Hepatocyte (in vitro differentiated cells): ENCODE measurements around the gene ARHGAP18. TPM values are rescaled to one million over a fixed set of nuclear protein-coding genes. Genes with fewer than 3 reads are reported as not detected.
A peak's percentile ranks its signal among the peaks of the same experiment; 100 is the strongest.

ENCODE experiments used
- DNase-seq: peaks from one replicate; pipeline ENCODE4 v3.0.0-alpha.2; 2016; ENCODE audit warnings: low spot score
- H2AFZ ChIP-seq: fragments of 200-600 bp; sonication (generic); 2 replicates; pipeline ENCODE4 v1.6.0; 2016; ENCODE audit warnings: antibody characterized with exemption, mild to moderate bottlenecking
- H3K27ac ChIP-seq: fragments of 200-600 bp; sonication (generic); 2 replicates; pipeline ENCODE4 v1.5.1; 2016; ENCODE audit warnings: mild to moderate bottlenecking
- H3K27me3 ChIP-seq: fragments of 200-600 bp; sonication (generic); 2 replicates; pipeline ENCODE4 v1.6.1; 2016
- H3K36me3 ChIP-seq: fragments of 200-600 bp; sonication (generic); replicated peaks from 2 replicates; pipeline ENCODE4 v1.5.1; 2016; ENCODE audit warnings: low read depth; ENCODE audit not compliant: insufficient read depth
- H3K4me1 ChIP-seq: fragments of 200-600 bp; sonication (generic); 2 replicates; pipeline ENCODE4 v1.5.1; 2016; ENCODE audit warnings: mild to moderate bottlenecking, moderate library complexity; ENCODE audit not compliant: insufficient read depth
- H3K4me2 ChIP-seq: fragments of 200-600 bp; sonication (generic); 2 replicates; pipeline ENCODE4 v1.6.0; 2016
- H3K4me3 ChIP-seq: fragments of 200-600 bp; sonication (generic); 2 replicates; pipeline ENCODE4 v1.5.1; 2016; ENCODE audit warnings: mild to moderate bottlenecking
- H3K79me2 ChIP-seq: fragments of 200-600 bp; sonication (generic); 2 replicates; pipeline ENCODE4 v1.6.0; 2017; ENCODE audit warnings: mild to moderate bottlenecking
- H3K9me2 ChIP-seq: fragments of 200-600 bp; sonication (generic); replicated peaks from 2 replicates; pipeline ENCODE4 v1.6.0; 2017; ENCODE audit warnings: mild to moderate bottlenecking; ENCODE audit not compliant: insufficient read depth
- H3K9me3 ChIP-seq: fragments of 200-600 bp; sonication (generic); 2 replicates; pipeline ENCODE4 v1.5.1; 2016; ENCODE audit warnings: low read depth, mild to moderate bottlenecking
- H4K20me1 ChIP-seq: fragments of 200-600 bp; sonication (generic); 2 replicates; pipeline ENCODE4 v1.6.0; 2016; ENCODE audit warnings: mild to moderate bottlenecking; ENCODE audit not compliant: insufficient read depth, poor library complexity, severe bottlenecking
- EZH2 ChIP-seq: fragments of 200-600 bp; sonication (generic); IDR thresholded peaks from 2 replicates; pipeline ENCODE4 v1.6.1; 2016; ENCODE audit warnings: antibody characterized with exemption, mild to moderate bottlenecking, borderline replicate concordance
- EZH2phosphoT487 ChIP-seq: fragments of 200-600 bp; sonication (generic); IDR thresholded peaks from one replicate; pipeline ENCODE4 v1.6.1; 2018; ENCODE audit warnings: antibody characterized with exemption, mild to moderate bottlenecking, low read depth, moderate library complexity; ENCODE audit not compliant: unreplicated experiment, severe bottlenecking
- WGBS: methylation state at CpG from one replicate; pipeline ENCODE4 v1.1.6; 2016; ENCODE audit warnings: low lambda C conversion rate; ENCODE audit errors: missing lambda C conversion rate; 5-methylcytosine and 5-hydroxymethylcytosine counted together
- polyA plus RNA-seq: library from polyadenylated mRNA; unstranded; fragments of >200 nt; fragmentation: Nextera tagmentation; extraction: Ambion mirVana; gene quantifications from 2 replicates; pipeline ENCODE4 v1.2.1, GENCODE V29; 2016
- total RNA-seq: library from RNA; depleted of rRNA; stranded (reverse); fragments of >200 nt; gene quantifications from 2 replicates; pipeline ENCODE4 v1.2.3, GENCODE V29; 2014
- TF ChIP-seq, protein P1 (sequence below): fragments of 200-600 bp; sonication (generic); IDR thresholded peaks from 2 replicates; pipeline ENCODE4 v1.5.1; 2016; ENCODE audit warnings: antibody characterized with exemption, mild to moderate bottlenecking; ENCODE audit not compliant: poor library complexity

ARHGAP18 gene
- total and polyA plus RNA-seq, 2 experiments from 2014 or later = 14.7 to 34.8 TPM

DNA sequence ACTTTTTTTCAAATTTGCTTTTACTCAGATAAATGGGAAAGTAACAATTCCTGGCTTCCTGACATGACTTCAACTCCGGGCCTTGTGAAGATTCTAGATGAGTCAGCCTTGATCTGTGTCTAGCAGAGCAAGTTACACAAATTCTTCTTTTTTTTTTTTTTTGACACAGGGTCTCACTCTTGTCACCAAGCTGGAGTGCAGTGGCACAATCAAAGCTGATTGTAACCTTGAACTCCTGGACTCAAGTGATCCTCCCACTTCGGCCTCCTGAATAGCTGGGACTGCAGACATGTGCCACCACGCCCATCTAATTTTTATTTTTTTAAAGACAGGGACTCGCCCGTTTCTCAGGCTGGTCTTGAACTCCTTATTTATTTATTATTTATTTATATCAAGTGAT lies 7.3 kb upstream of the ARHGAP18 start:
- Histone ChIP-seq H3K9me3 (no peaks in the 10 kb centered on the region), H3K27me3 (no peaks in the 10 kb centered on the region), H3K79me2 (no peaks in the 10 kb centered on the region), H3K4me1 (no peaks in the 10 kb centered on the region), H4K20me1 (no peaks in the 10 kb centered on the region), H2AFZ (no peak overlapping the region), H3K4me3 (no peak overlapping the region), H3K9me2 (no peaks in the 10 kb centered on the region), H3K4me2 (no peak overlapping the region), H3K27ac (no peak overlapping the region), H3K36me3 (no peaks in the 10 kb centered on the region)
- TF ChIP-seq EZH2 (no peak), EZH2phosphoT487 (no peak)
- TF ChIP-seq, protein P1, sequence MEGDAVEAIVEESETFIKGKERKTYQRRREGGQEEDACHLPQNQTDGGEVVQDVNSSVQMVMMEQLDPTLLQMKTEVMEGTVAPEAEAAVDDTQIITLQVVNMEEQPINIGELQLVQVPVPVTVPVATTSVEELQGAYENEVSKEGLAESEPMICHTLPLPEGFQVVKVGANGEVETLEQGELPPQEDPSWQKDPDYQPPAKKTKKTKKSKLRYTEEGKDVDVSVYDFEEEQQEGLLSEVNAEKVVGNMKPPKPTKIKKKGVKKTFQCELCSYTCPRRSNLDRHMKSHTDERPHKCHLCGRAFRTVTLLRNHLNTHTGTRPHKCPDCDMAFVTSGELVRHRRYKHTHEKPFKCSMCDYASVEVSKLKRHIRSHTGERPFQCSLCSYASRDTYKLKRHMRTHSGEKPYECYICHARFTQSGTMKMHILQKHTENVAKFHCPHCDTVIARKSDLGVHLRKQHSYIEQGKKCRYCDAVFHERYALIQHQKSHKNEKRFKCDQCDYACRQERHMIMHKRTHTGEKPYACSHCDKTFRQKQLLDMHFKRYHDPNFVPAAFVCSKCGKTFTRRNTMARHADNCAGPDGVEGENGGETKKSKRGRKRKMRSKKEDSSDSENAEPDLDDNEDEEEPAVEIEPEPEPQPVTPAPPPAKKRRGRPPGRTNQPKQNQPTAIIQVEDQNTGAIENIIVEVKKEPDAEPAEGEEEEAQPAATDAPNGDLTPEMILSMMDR = no peak
- 76% methylated on average over 5 of the region's 5 CpGs for WGBS
- peak; percentile 13 for DNase-seq

DNA sequence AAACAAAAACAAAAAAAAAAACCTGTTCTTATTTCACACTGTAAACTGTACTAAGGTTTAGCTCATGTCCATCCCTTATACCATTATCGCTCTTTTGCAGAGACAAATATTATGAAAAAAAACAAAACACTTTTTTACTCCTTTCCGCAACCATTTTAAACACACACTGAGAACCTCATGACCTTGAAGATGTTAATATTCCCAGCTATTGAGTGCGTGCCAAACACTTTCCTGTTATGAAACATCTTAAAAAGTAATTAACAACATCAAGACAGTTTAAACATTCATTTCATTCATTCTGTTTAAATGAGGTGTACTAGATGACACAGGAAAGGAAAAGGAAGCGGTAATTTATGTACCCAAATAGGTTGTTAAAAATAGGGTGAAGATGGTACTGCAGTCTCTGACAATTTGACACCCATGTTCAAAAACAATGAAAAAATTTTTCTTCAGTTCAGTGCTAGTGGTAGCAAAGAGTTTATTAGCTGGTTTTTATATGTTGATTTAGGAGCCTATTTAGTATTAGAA lies 3.9 kb upstream of the ARHGAP18 start:
- no peaks in the 10 kb centered on the region for H3K9me2 ChIP-seq
- no peak for DNase-seq
- no peaks in the 10 kb centered on the region for H3K9me3 ChIP-seq
- H3K4me3 ChIP-seq = no peak overlapping the region
- H3K36me3 ChIP-seq = no peaks in the 10 kb centered on the region
- H4K20me1 ChIP-seq = no peaks in the 10 kb centered on the region
- TF ChIP-seq, protein P1 = no peak
- H3K27me3 ChIP-seq = no peaks in the 10 kb centered on the region
- no peak overlapping the region for H3K4me2 ChIP-seq
- H3K4me1 ChIP-seq = no peaks in the 10 kb centered on the region
- no peaks in the 10 kb centered on the region for H3K79me2 ChIP-seq
- 98% methylated on average over 4 of the region's 4 CpGs for WGBS
- H3K27ac ChIP-seq = no peak overlapping the region
- H2AFZ ChIP-seq = no peak overlapping the region

DNA sequence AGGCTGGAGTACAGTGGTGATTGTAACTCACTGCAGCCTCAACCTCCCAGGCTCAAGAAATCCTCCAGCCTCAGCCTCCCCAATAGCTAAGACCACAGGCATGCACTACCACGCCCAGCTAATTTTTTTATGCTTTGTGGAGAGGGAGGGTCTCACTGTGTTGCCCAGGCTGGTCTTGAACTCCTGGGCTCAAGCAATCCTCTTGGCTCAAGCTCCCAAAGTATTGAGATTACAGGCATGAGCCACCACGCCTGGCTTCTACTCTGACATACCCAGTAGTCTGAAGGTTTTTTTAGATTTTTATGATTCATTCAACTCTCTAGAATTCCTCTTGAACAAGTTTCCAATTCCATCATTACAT lies 1.3 kb upstream of the ARHGAP18 start:
- Histone ChIP-seq H3K4me3 (no peak overlapping the region), H3K27ac (no peak overlapping the region), H3K9me3 (no peaks in the 10 kb centered on the region), H3K4me1 (no peaks in the 10 kb centered on the region), H3K36me3 (no peaks in the 10 kb centered on the region), H2AFZ (no peak overlapping the region), H3K79me2 (peaks cover 25% of the 10 kb centered on the region), H3K4me2 (no peak overlapping the region), H4K20me1 (no peaks in the 10 kb centered on the region), H3K9me2 (no peaks in the 10 kb centered on the region), H3K27me3 (no peaks in the 10 kb centered on the region)
- DNase-seq = no peak
- WGBS = 87% methylated on average over 2 of the region's 2 CpGs
- TF ChIP-seq, protein P1 = no peak
- TF ChIP-seq EZH2phosphoT487 (no peak), EZH2 (no peak)
